ENCODE data around the gene EVPL. TPM values are rescaled to one million over a fixed set of nuclear protein-coding genes. Genes with fewer than 3 reads are reported as not detected.

EVPL gene
- total and polyA plus RNA-seq, 2 experiments from 2014 or later, result 0.47 to 1.3 TPM

DNA sequence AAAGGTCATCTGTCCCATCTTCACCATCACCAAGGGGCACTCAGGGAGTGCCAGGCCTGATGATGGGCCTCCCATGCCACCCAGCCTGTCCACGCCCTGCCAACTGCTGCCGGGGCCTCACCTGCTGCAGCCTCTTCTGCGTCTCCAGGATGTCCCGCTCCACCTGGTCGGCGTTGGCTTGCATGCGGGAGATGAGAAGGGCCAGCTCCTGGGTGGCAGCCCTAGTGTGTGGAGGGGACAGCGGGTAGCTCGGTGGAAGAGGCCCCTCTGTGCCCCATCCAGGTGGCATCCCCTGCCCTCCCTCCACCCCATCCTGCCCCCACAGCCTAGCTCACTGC, 3.2 kb downstream of the EVPL start:
- H4K20me1 ChIP-seq (replicated peaks; ENCODE audit: insufficient read depth), result no peaks in the 10 kb centered on the region
- no peaks in the 10 kb centered on the region; the same call in 1 of the 2 replicates for H3K4me1 ChIP-seq (ENCODE audit: insufficient read depth)
- H3K4me3 ChIP-seq, result no peak overlapping the region
- no peaks in the 10 kb centered on the region for H3K27me3 ChIP-seq (ENCODE audit: insufficient read depth)
- Mint-ChIP-seq H3K9me3 (no peaks in the 10 kb centered on the region), H3K36me3 (ENCODE audit: low read depth) (no peaks in the 10 kb centered on the region), H3K27me3 (ENCODE audit: insufficient read depth, low read depth, poor library complexity) (peaks cover 2% of the 10 kb centered on the region), H3K4me3 (no peak overlapping the region), H3K4me1 (peaks cover 8% of the 10 kb centered on the region; the same call in 1 of the 3 replicates), H3K27ac (no peak overlapping the region)
- no peak overlapping the region for H2AFZ ChIP-seq
- DNase-seq (ENCODE audit: low spot score) (no peak), ATAC-seq (no peak)
- H3K79me2 ChIP-seq (replicated peaks; ENCODE audit: insufficient read depth), result no peaks in the 10 kb centered on the region
- H3K9me2 ChIP-seq (ENCODE audit: insufficient read depth), result no peaks in the 10 kb centered on the region
- no peaks in the 10 kb centered on the region for H3F3A ChIP-seq (replicated peaks; ENCODE audit: low read depth)
- no peak for TF ChIP-seq ZNF331 (CRISPR knock-in tag; IDR thresholded peaks at IDR 0.05; ENCODE audit: low read depth)
- no peak for TF ChIP-seq ZNF114 (CRISPR knock-in tag; IDR thresholded peaks at IDR 0.05)
- TF ChIP-seq EZH2 (IDR thresholded peaks at IDR 0.05; ENCODE audit: low read depth, unreplicated experiment), result no peak
- TF ChIP-seq CREB1 (CRISPR knock-in tag; IDR thresholded peaks at IDR 0.05; ENCODE audit: low read depth), result no peak
- no peak for TF ChIP-seq NANOG (IDR thresholded peaks at IDR 0.05; ENCODE audit: borderline replicate concordance)
- no peak for TF ChIP-seq ZNF462 (CRISPR knock-in tag; IDR thresholded peaks at IDR 0.05)
- TF ChIP-seq JUNB (IDR thresholded peaks at IDR 0.05; ENCODE audit: unreplicated experiment), result no peak
- no peak for TF ChIP-seq REST (IDR thresholded peaks at IDR 0.05; ENCODE audit: unreplicated experiment)
- no peak for TF ChIP-seq EZH2phosphoT487 (IDR thresholded peaks at IDR 0.05; ENCODE audit: unreplicated experiment)
- no peak for TF ChIP-seq ETS1 (IDR thresholded peaks at IDR 0.05)
- TF ChIP-seq POLR2AphosphoS5 (IDR thresholded peaks at IDR 0.05; ENCODE audit: low read depth), result no peak
- no peak for TF ChIP-seq CTCF (conservative IDR thresholded peaks at IDR 0.05; ENCODE audit: low read depth in 2 of 2)
- no peak for TF ChIP-seq STAT1 (IDR thresholded peaks at IDR 0.05; ENCODE audit: unreplicated experiment)
- no peak overlapping the region for H3K4me2 ChIP-seq
- no peaks in the 10 kb centered on the region for H3K36me3 ChIP-seq (ENCODE audit: insufficient read depth)
- H3K27ac ChIP-seq (ENCODE audit: low read depth), result no peak overlapping the region

All from GM23338 (cell line).